Chondrocyte (in vitro differentiated cells): ENCODE results near the gene FAM131A. TPM values are rescaled to one million over a fixed set of nuclear protein-coding genes. Genes with fewer than 3 reads are reported as not detected.

Source experiments
- DNase-seq: peaks from one replicate; pipeline ENCODE4 v3.0.0; 2021; ENCODE audit warnings: mixed read lengths, low spot score
- H3K27ac Mint-ChIP-seq: one replicate; pipeline ENCODE4 v1.8.0; 2021; ENCODE audit warnings: mild to moderate bottlenecking, moderate library complexity, mixed read lengths; ENCODE audit not compliant: unreplicated experiment
- H3K27me3 Mint-ChIP-seq: 2 replicates; pipeline ENCODE4 v1.8.0; 2021; ENCODE audit warnings: low read depth, mixed read lengths
- H3K36me3 Mint-ChIP-seq: 2 replicates; pipeline ENCODE4 v1.8.0; 2021; ENCODE audit warnings: low read depth, mixed read lengths
- H3K4me1 Mint-ChIP-seq: 2 replicates; pipeline ENCODE4 v1.8.0; 2021; ENCODE audit warnings: low read depth, mild to moderate bottlenecking, mixed read lengths
- H3K4me3 Mint-ChIP-seq: one replicate; pipeline ENCODE4 v1.8.0; 2021; ENCODE audit warnings: mild to moderate bottlenecking, moderate library complexity, mixed read lengths; ENCODE audit not compliant: unreplicated experiment
- H3K9me3 Mint-ChIP-seq: 2 replicates; pipeline ENCODE4 v1.8.0; 2021; ENCODE audit warnings: low read depth, mixed read lengths
- total RNA-seq: library from RNA; stranded (reverse); gene quantifications from 3 replicates; pipeline ENCODE4 v1.2.1, GENCODE V29; 2021
- TF ChIP-seq, protein P1 (sequence below): fragments of 200-600 bp; sonication (generic); IDR thresholded peaks from 2 replicates; pipeline ENCODE4 v1.5.0; 2021; ENCODE audit warnings: antibody characterized with exemption, mild to moderate bottlenecking, moderate library complexity

FAM131A gene
- total RNA-seq, 1 donor from 2014 or later: 13.4 TPM

DNA sequence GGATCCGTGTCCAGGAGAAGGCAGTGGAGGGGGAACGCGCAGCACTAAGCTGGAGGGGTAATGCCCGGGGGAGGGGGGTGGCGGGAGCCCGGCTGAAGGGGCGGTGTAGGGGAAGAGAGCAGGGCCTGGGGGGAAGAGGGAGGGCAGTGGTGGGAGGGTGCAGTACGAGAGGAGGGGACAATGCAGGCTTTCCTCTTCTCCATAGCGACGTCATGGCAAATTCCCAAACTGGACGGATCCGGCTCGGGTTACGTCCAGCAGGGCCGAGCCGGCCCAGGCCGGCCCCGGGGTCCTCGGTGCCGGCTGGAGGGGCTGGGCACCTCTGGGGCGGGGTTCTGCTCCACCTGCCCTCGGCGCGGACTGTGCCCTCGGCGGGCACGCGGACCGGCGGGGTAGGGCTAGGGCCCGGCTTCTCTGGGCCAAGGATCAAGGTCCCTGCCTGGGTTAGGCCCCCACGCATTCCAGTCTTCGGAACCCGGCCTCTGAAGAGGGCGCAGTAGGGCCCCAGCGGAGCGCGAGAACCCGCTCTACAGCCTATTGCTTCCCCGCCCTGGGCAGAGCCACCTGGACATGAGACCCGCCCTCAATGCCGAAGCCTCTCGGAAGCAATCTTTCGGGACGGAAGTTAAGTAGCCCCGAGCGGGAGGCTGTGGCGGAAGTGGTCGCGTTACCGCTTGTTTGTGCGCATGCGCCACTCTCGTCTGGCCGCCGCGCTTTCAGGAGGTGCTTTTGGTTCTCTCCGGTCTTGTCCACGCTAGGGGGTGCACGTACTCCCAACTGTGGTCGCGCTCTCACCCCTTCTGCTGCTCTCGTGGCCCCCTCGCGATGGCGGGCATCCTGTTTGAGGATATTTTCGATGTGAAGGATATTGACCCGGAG is 25.5 kb downstream of the FAM131A start:
- Mint-ChIP-seq H3K4me1 (peaks cover 42% of the 10 kb centered on the region), H3K9me3 (no peaks in the 10 kb centered on the region), H3K27me3 (no peaks in the 10 kb centered on the region), H3K27ac (peak overlapping the region; percentile 99), H3K36me3 (peaks cover 10% of the 10 kb centered on the region), H3K4me3 (peak overlapping the region; percentile 98)
- DNase-seq: peak; percentile 98
- TF ChIP-seq, protein P1, sequence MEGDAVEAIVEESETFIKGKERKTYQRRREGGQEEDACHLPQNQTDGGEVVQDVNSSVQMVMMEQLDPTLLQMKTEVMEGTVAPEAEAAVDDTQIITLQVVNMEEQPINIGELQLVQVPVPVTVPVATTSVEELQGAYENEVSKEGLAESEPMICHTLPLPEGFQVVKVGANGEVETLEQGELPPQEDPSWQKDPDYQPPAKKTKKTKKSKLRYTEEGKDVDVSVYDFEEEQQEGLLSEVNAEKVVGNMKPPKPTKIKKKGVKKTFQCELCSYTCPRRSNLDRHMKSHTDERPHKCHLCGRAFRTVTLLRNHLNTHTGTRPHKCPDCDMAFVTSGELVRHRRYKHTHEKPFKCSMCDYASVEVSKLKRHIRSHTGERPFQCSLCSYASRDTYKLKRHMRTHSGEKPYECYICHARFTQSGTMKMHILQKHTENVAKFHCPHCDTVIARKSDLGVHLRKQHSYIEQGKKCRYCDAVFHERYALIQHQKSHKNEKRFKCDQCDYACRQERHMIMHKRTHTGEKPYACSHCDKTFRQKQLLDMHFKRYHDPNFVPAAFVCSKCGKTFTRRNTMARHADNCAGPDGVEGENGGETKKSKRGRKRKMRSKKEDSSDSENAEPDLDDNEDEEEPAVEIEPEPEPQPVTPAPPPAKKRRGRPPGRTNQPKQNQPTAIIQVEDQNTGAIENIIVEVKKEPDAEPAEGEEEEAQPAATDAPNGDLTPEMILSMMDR: peak; percentile 83

DNA sequence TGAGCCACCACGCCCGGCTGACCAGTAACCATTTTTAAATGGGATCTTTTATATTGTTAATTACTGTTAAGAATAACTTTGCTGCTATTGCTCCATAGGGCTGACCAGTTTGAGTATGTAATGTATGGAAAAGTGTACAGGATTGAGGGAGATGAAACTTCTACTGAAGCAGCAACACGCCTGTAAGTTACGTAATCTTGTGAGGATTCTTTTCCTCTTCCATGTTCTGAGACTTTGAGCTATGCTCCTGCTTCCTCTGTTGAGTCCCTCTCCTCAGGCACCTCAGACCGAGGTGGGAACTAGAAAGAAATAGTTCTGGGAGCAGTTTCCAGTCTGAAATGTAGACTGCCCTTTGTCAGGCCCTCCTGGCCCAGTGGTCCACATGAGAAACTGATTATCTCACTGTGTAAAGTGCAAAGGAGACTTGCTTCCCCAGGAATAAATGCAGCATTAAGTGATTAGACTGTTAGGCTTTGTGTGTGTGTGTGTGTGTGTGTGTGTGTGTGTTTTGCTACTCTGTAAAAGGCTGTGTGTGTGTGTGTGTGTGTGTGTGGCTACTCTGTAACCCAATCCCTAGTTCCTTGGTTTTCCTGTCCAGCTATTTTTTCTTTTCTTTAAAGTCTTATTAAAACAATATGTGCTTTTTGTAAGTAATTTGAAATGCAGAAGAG is 29.4 kb downstream of the FAM131A start:
- Mint-ChIP-seq H3K27me3 (no peaks in the 10 kb centered on the region), H3K36me3 (peaks cover 14% of the 10 kb centered on the region), H3K27ac (peak overlapping the region; percentile 85), H3K9me3 (no peaks in the 10 kb centered on the region), H3K4me1 (peaks cover 64% of the 10 kb centered on the region), H3K4me3 (no peak overlapping the region)
- no peak for DNase-seq
- TF ChIP-seq, protein P1: no peak

DNA sequence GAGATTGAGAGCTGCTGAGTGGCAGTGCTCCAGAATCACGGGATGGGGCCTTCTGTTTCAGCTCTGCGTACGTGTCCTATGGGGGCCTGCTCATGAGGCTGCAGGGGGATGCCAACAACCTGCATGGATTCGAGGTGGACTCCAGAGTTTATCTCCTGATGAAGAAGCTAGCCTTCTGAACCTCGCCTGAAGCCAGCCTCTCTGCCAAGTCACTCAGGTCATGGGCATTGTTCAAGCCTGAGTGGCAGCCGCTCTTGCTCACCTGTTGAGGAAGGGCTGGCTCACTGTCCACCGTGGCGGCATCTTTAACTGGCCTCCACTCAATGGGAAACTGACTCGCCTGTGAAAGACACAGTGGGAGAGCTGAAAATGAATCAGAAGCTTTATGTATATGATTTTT is 30.7 kb downstream of the FAM131A start:
- TF ChIP-seq, protein P1: no peak
- no peaks in the 10 kb centered on the region for H3K27me3 Mint-ChIP-seq
- no peaks in the 10 kb centered on the region for H3K9me3 Mint-ChIP-seq
- peak overlapping the region; percentile 1 for H3K4me3 Mint-ChIP-seq
- H3K4me1 Mint-ChIP-seq: peaks cover 75% of the 10 kb centered on the region
- DNase-seq: no peak
- peak overlapping the region; percentile 91 for H3K27ac Mint-ChIP-seq
- peaks cover 14% of the 10 kb centered on the region for H3K36me3 Mint-ChIP-seq

DNA sequence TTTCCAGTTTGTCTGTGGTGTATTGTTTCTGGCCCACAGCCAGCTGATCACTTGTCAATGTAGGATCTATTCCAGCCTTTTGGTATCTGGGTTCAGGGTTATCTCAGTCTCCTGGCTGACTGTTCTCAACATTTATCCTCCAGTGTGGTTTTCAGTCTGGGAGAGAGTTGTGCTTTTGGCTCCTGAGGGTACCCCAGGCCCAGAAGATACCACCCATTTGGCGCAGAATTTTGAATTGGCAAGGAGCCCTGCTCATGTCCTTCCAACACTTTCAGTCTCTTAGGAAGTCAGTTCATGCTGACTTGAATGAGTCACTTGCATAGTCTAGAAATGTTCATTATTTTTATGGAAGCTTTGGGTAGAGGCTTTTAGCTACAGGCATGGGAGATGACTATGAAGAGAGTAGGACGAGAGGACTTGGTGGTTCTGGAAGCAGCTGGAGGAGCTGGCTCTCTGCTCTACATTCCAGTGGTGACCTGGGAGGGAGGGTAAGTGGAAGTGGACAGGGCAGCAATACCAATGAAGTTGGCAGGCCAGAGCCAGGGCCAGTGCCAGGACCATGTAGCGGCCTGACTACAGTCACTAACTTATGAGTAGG is 31.3 kb downstream of the FAM131A start:
- TF ChIP-seq, protein P1: no peak
- Mint-ChIP-seq H3K9me3 (no peaks in the 10 kb centered on the region), H3K4me3 (peak overlapping the region; percentile 1), H3K27ac (peak overlapping the region; percentile 91), H3K36me3 (peaks cover 14% of the 10 kb centered on the region), H3K27me3 (no peaks in the 10 kb centered on the region), H3K4me1 (peaks cover 77% of the 10 kb centered on the region)
- no peak for DNase-seq

DNA sequence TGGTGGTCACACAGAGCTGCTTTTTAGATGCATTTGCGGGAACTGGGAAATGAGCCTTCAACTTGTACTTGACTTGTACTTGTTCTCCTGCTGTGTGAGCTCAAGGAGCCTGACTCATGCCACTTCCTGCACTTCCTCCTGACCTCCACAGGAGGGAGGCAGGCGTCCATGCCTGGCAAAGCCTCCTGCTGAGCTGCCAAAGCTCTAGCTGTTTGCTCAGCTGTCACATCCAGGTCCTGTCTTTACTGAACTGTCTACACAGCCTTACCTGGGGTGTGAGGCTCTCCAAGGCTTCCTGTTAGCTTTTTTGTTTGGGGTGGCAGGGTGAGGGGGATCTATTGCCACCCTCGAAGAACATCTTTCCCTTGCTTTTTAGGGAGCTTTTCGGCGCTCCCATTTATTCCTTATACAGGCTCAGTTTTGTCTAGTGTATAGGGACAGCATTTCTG is 34.2 kb downstream of the FAM131A start:
- DNase-seq: no peak
- Mint-ChIP-seq H3K27me3 (peaks cover 15% of the 10 kb centered on the region), H3K4me1 (peaks cover 65% of the 10 kb centered on the region), H3K27ac (peak overlapping the region; percentile 56), H3K4me3 (no peak overlapping the region), H3K36me3 (peaks cover 9% of the 10 kb centered on the region), H3K9me3 (no peaks in the 10 kb centered on the region)
- TF ChIP-seq, protein P1: peak; percentile 96
